ENCODE results near the gene SERPINA3.

- TF ChIP-seq, protein P1, sequence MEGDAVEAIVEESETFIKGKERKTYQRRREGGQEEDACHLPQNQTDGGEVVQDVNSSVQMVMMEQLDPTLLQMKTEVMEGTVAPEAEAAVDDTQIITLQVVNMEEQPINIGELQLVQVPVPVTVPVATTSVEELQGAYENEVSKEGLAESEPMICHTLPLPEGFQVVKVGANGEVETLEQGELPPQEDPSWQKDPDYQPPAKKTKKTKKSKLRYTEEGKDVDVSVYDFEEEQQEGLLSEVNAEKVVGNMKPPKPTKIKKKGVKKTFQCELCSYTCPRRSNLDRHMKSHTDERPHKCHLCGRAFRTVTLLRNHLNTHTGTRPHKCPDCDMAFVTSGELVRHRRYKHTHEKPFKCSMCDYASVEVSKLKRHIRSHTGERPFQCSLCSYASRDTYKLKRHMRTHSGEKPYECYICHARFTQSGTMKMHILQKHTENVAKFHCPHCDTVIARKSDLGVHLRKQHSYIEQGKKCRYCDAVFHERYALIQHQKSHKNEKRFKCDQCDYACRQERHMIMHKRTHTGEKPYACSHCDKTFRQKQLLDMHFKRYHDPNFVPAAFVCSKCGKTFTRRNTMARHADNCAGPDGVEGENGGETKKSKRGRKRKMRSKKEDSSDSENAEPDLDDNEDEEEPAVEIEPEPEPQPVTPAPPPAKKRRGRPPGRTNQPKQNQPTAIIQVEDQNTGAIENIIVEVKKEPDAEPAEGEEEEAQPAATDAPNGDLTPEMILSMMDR (IDR thresholded peaks at IDR 0.05), result no peak
- TF ChIP-seq POLR2A (IDR thresholded peaks at IDR 0.05) (no peak), POLR2AphosphoS5 (IDR thresholded peaks at IDR 0.05) (peak in 1 of 3 donors; percentile 5)
These were observed 30.8 kb upstream of the SERPINA3 start, which contains the start of gene SERPINA5 for GRCh38 chr14:94581127-94581999.
